Measurements from ENCODE around the gene GIGYF2. TPM values are rescaled to one million over a fixed set of nuclear protein-coding genes. Genes with fewer than 3 reads are reported as not detected.

The GIGYF2 gene
- polyA plus RNA-seq, 1 donor from 2014 or later = 52.6 TPM

- TF ChIP-seq TAF1 (IDR thresholded peaks at IDR 0.05; ENCODE audit: low read depth) (no peak), SMC3 (conservative IDR thresholded peaks at IDR 0.05; ENCODE audit: poor library complexity) (no peak), RAD21 (conservative IDR thresholded peaks at IDR 0.05) (no peak), MXI1 (conservative IDR thresholded peaks at IDR 0.05; ENCODE audit: poor library complexity, severe bottlenecking) (no peak), CTCF (IDR thresholded peaks at IDR 0.05; ENCODE audit: poor library complexity, severe bottlenecking) (no peak)
- H3K9ac ChIP-seq (ENCODE audit: low read length) = no peak overlapping the region
- no peak overlapping the region for H3K4me2 ChIP-seq (ENCODE audit: low read length)
- no peaks in the 10 kb centered on the region for H3K27me3 ChIP-seq (ENCODE audit: insufficient read depth, low read depth, low read length)
- H3K4me3 ChIP-seq (ENCODE audit: low read length) = no peak overlapping the region
- H3K9me2 ChIP-seq (ENCODE audit: insufficient read depth, low read length) = no peaks in the 10 kb centered on the region
- no peaks in the 10 kb centered on the region for H3K36me3 ChIP-seq (ENCODE audit: insufficient read depth, low read length)
- H3K79me2 ChIP-seq (replicated peaks; ENCODE audit: insufficient read depth, low read length) = no peaks in the 10 kb centered on the region
- no peaks in the 10 kb centered on the region for H3F3A ChIP-seq (ENCODE audit: insufficient read depth, low read length, poor library complexity, severe bottlenecking)
- H4K20me1 ChIP-seq (ENCODE audit: insufficient read depth) = no peaks in the 10 kb centered on the region
- no peaks in the 10 kb centered on the region for H3K9me3 ChIP-seq (ENCODE audit: low read length)
- no peak overlapping the region for H2AFZ ChIP-seq (ENCODE audit: low read depth, low read length)
- H3K27ac ChIP-seq (ENCODE audit: low read length) = no peak overlapping the region
Observed at GRCh38 chr2:232892843-232893242, 195.7 kb downstream of the GIGYF2 start.

GRCh38 chr2:232893834-232894233, 196.7 kb downstream of the GIGYF2 start:
- Histone ChIP-seq H3K9ac (ENCODE audit: low read length) (no peak overlapping the region), H3K27ac (ENCODE audit: low read length) (no peak overlapping the region), H3K4me3 (ENCODE audit: low read length) (no peak overlapping the region), H3F3A (ENCODE audit: insufficient read depth, low read length, poor library complexity, severe bottlenecking) (no peaks in the 10 kb centered on the region), H2AFZ (ENCODE audit: low read depth, low read length) (no peak overlapping the region), H3K27me3 (ENCODE audit: insufficient read depth, low read depth, low read length) (no peaks in the 10 kb centered on the region), H3K9me2 (ENCODE audit: insufficient read depth, low read length) (no peaks in the 10 kb centered on the region), H4K20me1 (ENCODE audit: insufficient read depth) (no peaks in the 10 kb centered on the region), H3K79me2 (replicated peaks; ENCODE audit: insufficient read depth, low read length) (no peaks in the 10 kb centered on the region), H3K36me3 (ENCODE audit: insufficient read depth, low read length) (no peaks in the 10 kb centered on the region), H3K4me2 (ENCODE audit: low read length) (no peak overlapping the region), H3K9me3 (ENCODE audit: low read length) (no peaks in the 10 kb centered on the region)
- TF ChIP-seq SMC3 (conservative IDR thresholded peaks at IDR 0.05; ENCODE audit: poor library complexity) (no peak), CTCF (IDR thresholded peaks at IDR 0.05; ENCODE audit: poor library complexity, severe bottlenecking) (no peak), REST (IDR thresholded peaks at IDR 0.05; ENCODE audit: borderline replicate concordance) (no peak), RAD21 (conservative IDR thresholded peaks at IDR 0.05) (no peak), TAF1 (IDR thresholded peaks at IDR 0.05; ENCODE audit: low read depth) (no peak), EP300 (conservative IDR thresholded peaks at IDR 0.05; ENCODE audit: poor library complexity, severe bottlenecking) (no peak), POLR2AphosphoS5 (IDR thresholded peaks at IDR 0.05) (no peak), EZH2 (IDR thresholded peaks at IDR 0.05; ENCODE audit: borderline replicate concordance, insufficient read depth, low read length, poor library complexity, severe bottlenecking) (no peak), MXI1 (conservative IDR thresholded peaks at IDR 0.05; ENCODE audit: poor library complexity, severe bottlenecking) (no peak)

All from neural cell (in vitro differentiated cells).